ENCODE data around the gene MOV10.

DNA sequence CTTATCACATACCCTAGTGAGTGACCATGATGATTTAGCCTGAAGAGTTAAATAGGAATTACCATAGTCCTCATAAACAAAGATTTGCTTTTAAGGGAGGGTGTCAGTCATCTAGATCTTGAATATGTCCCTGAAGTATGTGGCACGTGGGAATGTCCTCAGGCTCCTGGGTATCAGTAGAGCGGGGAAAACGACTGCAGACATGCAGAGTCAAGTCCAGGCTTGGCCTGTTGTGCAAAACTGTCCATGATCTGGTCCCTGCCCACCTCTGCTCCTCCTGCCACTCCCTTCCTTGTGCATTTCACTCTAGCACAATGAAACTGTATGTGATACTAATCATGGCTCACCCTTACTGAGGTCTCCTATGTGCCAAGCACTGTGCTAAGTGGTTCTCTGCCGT is 12.9 kb downstream of the MOV10 start:
- TF ChIP-seq, protein P1, sequence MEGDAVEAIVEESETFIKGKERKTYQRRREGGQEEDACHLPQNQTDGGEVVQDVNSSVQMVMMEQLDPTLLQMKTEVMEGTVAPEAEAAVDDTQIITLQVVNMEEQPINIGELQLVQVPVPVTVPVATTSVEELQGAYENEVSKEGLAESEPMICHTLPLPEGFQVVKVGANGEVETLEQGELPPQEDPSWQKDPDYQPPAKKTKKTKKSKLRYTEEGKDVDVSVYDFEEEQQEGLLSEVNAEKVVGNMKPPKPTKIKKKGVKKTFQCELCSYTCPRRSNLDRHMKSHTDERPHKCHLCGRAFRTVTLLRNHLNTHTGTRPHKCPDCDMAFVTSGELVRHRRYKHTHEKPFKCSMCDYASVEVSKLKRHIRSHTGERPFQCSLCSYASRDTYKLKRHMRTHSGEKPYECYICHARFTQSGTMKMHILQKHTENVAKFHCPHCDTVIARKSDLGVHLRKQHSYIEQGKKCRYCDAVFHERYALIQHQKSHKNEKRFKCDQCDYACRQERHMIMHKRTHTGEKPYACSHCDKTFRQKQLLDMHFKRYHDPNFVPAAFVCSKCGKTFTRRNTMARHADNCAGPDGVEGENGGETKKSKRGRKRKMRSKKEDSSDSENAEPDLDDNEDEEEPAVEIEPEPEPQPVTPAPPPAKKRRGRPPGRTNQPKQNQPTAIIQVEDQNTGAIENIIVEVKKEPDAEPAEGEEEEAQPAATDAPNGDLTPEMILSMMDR (IDR thresholded peaks at IDR 0.05; ENCODE audit: low read length): no peak
- TF ChIP-seq EZH2 (optimal IDR thresholded peaks at IDR 0.05; ENCODE audit: low read depth, low read length) (no peak), EZH2phosphoT487 (IDR thresholded peaks at IDR 0.05; ENCODE audit: low read length) (no peak)
